K562 (cell line): Measurements from ENCODE around the gene ERI2. TPM values are rescaled to one million over a fixed set of nuclear protein-coding genes. Genes with fewer than 3 reads are reported as not detected.

Source experiments
- CHCHD3 ChIP-seq: fragments of 250-450 bp; sonication (Bioruptor Pico); IDR thresholded peaks from 2 replicates; pipeline ENCODE4 v2.1.2; 2022; ENCODE audit warnings: mild to moderate bottlenecking
- CHD7 ChIP-seq: fragments of 200-600 bp; sonication (generic); IDR thresholded peaks from one replicate; pipeline ENCODE4 v1.6.1; 2012; ENCODE audit warnings: mild to moderate bottlenecking, low read depth, low read length, inconsistent platforms
- DMBX1 ChIP-seq: fragments of 250-450 bp; sonication (Bioruptor Pico); IDR thresholded peaks from 2 replicates; pipeline ENCODE4 v1.8.0; 2022; ENCODE audit warnings: inconsistent platforms, mild to moderate bottlenecking, moderate library complexity, borderline replicate concordance
- E2F3 ChIP-seq: fragments of 250-450 bp; sonication (Bioruptor Pico); IDR thresholded peaks from 2 replicates; pipeline ENCODE4 v1.4.0; 2020; ENCODE audit warnings: mild to moderate bottlenecking
- ILK ChIP-seq: fragments of 450-650 bp; IDR thresholded peaks from 2 replicates; pipeline ENCODE4 v1.6.1; 2016; ENCODE audit warnings: missing genetic modification characterization, low read depth, mild to moderate bottlenecking, missing compliant biosample characterization, moderate library complexity, borderline replicate concordance
- PRDM10 ChIP-seq: fragments of 450-650 bp; IDR thresholded peaks from 2 replicates; pipeline ENCODE4 v1.6.1; 2018; ENCODE audit not compliant: partially characterized antibody
- RAD21 ChIP-seq, 2 experiments: fragments of 250-450 bp in 1 of 2; fragments of 450-650 bp in 1 of 2; sonication (Bioruptor Pico) in 1 of 2; formaldehyde crosslinking in 1 of 2; IDR thresholded peaks in 1 of 2; conservative IDR thresholded peaks in 1 of 2; 2 replicates each; pipeline versions ENCODE4 v1.4.0 to v1.8.0; 2020 to 2022; ENCODE audit warnings: mild to moderate bottlenecking in 2 of 2, moderate library complexity in 1 of 2
- STAT5B ChIP-seq: fragments of 250-450 bp; sonication (Bioruptor Pico); IDR thresholded peaks from 2 replicates; pipeline ENCODE4 v1.8.0; 2021; ENCODE audit warnings: mild to moderate bottlenecking, inconsistent platforms
- USF1 ChIP-seq: sonication (generic); formaldehyde crosslinking; IDR thresholded peaks from 2 replicates; pipeline ENCODE4 v1.9.0; 2022; ENCODE audit warnings: mild to moderate bottlenecking, missing genetic modification reagents
- polyA plus RNA-seq, 8 experiments: library from polyadenylated mRNA; depleted of rRNA in 4 of 8; stranded (reverse) in 5 of 8; unstranded in 3 of 8; fragments of >200 nt; fragmentation: Nextera tagmentation in 2 of 8; fragmentation: Illumina TruSeq in 1 of 8; extraction: Ambion mirVana in 2 of 8; extraction: Trizol in 1 of 8; gene quantifications; 2 replicates each; pipeline versions ENCODE4 v1.2.1 to v1.2.3, GENCODE V29; 2011 to 2014; ENCODE audit warnings: inconsistent platforms in 1 of 8, missing spikeins in 1 of 8
- total RNA-seq, 7 experiments: library from RNA; depleted of rRNA in 6 of 7; stranded (reverse); fragments of >200 nt in 6 of 7; fragmentation: Illumina TruSeq in 2 of 7; extraction: Trizol in 2 of 7; gene quantifications; 2 replicates each; pipeline versions ENCODE4 v1.2.1 to v1.2.3, GENCODE V29; 2011 to 2021; ENCODE audit warnings: low replicate concordance in 1 of 7

The ERI2 gene
- total and polyA plus RNA-seq, 9 of the 15 experiments (the other 6 are each of a cell fraction or from before 2014, with no cell fraction given) = 23.3 to 57.0 (median 48.1) TPM

GRCh38 chr16:20747030-20747816, 59.0 kb downstream of the ERI2 start (continued):
- TF ChIP-seq PRDM10 (no peak), CHD7 (no peak), STAT5B (CRISPR knock-in tag) (no peak), RAD21 (CRISPR knock-in tag; conservative IDR thresholded peaks at IDR 0.05 in 1 of 2, IDR thresholded peaks at IDR 0.05 in 1 of 2) (no peak; a peak in 3 of 4 replicates), ILK (tag) (0 out of 2 replicates have a peak, but pooled peaks have one; percentile 61), DMBX1 (CRISPR knock-in tag) (peak; percentile 61), CHCHD3 (CRISPR knock-in tag) (no peak), E2F3 (CRISPR knock-in tag) (no peak), USF1 (no peak)
